ENCODE results near the gene TRPT1. TPM values are rescaled to one million over a fixed set of nuclear protein-coding genes. Genes with fewer than 3 reads are reported as not detected.
"Not testable (repeated sequence)": the region's sequence is repeated elsewhere in the genome, so short reads cannot be mapped to it uniquely, and the experiment has no call there.

TRPT1 gene
- total RNA-seq, 2 experiments from 2014 or later: 40.6 to 49.0 TPM

GRCh38 chr11:64246871-64247728 is 21.1 kb upstream of the TRPT1 start, which contains the start of gene PPP1R14B:
TSS of gene PPP1R14B (minus strand) at chr11:64246943. CDS start at chr11:64246673, 270 bp downstream.
- Histone ChIP-seq H3K79me2 (ENCODE audit: insufficient read depth, low read depth, low read length) (peaks cover 23% of the 10 kb centered on the region), H3K4me2 (ENCODE audit: low read length) (peak within 1 kb of the TSS; percentile 95), H3K27ac (ENCODE audit: low read depth, low read length, poor library complexity, severe bottlenecking) (peak within 1 kb of the TSS; percentile 69), H3K4me3 (ENCODE audit: low read depth, low read length, poor library complexity, severe bottlenecking) (peak within 1 kb of the TSS; percentile 88), H3K4me1 (ENCODE audit: insufficient read depth, low read length, poor library complexity, severe bottlenecking) (peaks cover 60% of the 10 kb centered on the region), H4K20me1 (ENCODE audit: insufficient read depth, low read length) (no peaks in the 10 kb centered on the region), H3K9me2 (ENCODE audit: insufficient read depth, low read length) (no peaks in the 10 kb centered on the region), H3K36me3 (ENCODE audit: insufficient read depth, low read length) (peaks cover 29% of the 10 kb centered on the region), H2AFZ (ENCODE audit: low read length) (peak within 1 kb of the TSS; percentile 88), H3K9me3 (ENCODE audit: low read length) (no peaks in the 10 kb centered on the region)
- BruUV-seq (replicated peaks): no TSS peak
- peak; percentile 85 for DNase-seq (ENCODE audit: low spot score)
- ChIA-PET CTCF (ENCODE audit: unreplicated experiment) (no interaction called here), POLR2A (interaction anchor here (0.8 to 2.0 kb wide), 3 partner anchors 18 to 41 kb away, joined by 3 to 8 read pairs (median 3); partner anchors contain the start of genes FERMT3 and NUDT22)
- intact Hi-C loops (cut with micrococcal nuclease; ENCODE audit: unreplicated experiment): loop anchor here (1.0 kb wide), 1 partner anchor 22 kb away; no protein-coding TSS in a partner anchor
- TF ChIP-seq, protein P1, sequence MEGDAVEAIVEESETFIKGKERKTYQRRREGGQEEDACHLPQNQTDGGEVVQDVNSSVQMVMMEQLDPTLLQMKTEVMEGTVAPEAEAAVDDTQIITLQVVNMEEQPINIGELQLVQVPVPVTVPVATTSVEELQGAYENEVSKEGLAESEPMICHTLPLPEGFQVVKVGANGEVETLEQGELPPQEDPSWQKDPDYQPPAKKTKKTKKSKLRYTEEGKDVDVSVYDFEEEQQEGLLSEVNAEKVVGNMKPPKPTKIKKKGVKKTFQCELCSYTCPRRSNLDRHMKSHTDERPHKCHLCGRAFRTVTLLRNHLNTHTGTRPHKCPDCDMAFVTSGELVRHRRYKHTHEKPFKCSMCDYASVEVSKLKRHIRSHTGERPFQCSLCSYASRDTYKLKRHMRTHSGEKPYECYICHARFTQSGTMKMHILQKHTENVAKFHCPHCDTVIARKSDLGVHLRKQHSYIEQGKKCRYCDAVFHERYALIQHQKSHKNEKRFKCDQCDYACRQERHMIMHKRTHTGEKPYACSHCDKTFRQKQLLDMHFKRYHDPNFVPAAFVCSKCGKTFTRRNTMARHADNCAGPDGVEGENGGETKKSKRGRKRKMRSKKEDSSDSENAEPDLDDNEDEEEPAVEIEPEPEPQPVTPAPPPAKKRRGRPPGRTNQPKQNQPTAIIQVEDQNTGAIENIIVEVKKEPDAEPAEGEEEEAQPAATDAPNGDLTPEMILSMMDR (conservative IDR thresholded peaks at IDR 0.05; ENCODE audit: low read length): no peak
- TF ChIP-seq EZH2phosphoT487 (IDR thresholded peaks at IDR 0.05; ENCODE audit: borderline replicate concordance, low read depth, low read length): no peak

- peaks cover 57% of the 10 kb centered on the region for H3K4me1 ChIP-seq (ENCODE audit: insufficient read depth, low read length, poor library complexity, severe bottlenecking)
- H3K9me2 ChIP-seq (ENCODE audit: insufficient read depth, low read length); H3K27ac ChIP-seq (ENCODE audit: low read depth, low read length, poor library complexity, severe bottlenecking); H4K20me1 ChIP-seq (ENCODE audit: insufficient read depth, low read length); H2AFZ ChIP-seq (ENCODE audit: low read length); BruUV-seq (replicated peaks); DNase-seq (ENCODE audit: low spot score); H3K9me3 ChIP-seq (ENCODE audit: low read length); CTCF ChIA-PET (ENCODE audit: unreplicated experiment); H3K4me2 ChIP-seq (ENCODE audit: low read length): not testable (repeated sequence)
- peaks cover 29% of the 10 kb centered on the region for H3K36me3 ChIP-seq (ENCODE audit: insufficient read depth, low read length)
- POLR2A ChIA-PET: interaction anchor here (0.9 to 2.0 kb wide), 2 partner anchors 20 to 40 kb away, joined by 3 to 8 read pairs; partner anchors contain the start of genes FERMT3 and NUDT22
- intact Hi-C loops (cut with micrococcal nuclease; ENCODE audit: unreplicated experiment): loop anchor here (1.0 kb wide), 1 partner anchor 23 kb away; no protein-coding TSS in a partner anchor
- peaks cover 28% of the 10 kb centered on the region for H3K79me2 ChIP-seq (ENCODE audit: insufficient read depth, low read depth, low read length)
- H3K4me3 ChIP-seq (ENCODE audit: low read depth, low read length, poor library complexity, severe bottlenecking): peak overlapping the region; percentile 88
Measured at GRCh38 chr11:64246621-64246870, 20.6 kb upstream of the TRPT1 start.

- Histone ChIP-seq H3K9me3 (ENCODE audit: low read length) (no peaks in the 10 kb centered on the region), H2AFZ (ENCODE audit: low read length) (no peak overlapping the region), H3K79me2 (ENCODE audit: insufficient read depth, low read depth, low read length) (peaks cover 28% of the 10 kb centered on the region), H3K4me3 (ENCODE audit: low read depth, low read length, poor library complexity, severe bottlenecking) (peak overlapping the region; percentile 88), H4K20me1 (ENCODE audit: insufficient read depth, low read length) (no peaks in the 10 kb centered on the region), H3K4me1 (ENCODE audit: insufficient read depth, low read length, poor library complexity, severe bottlenecking) (peaks cover 55% of the 10 kb centered on the region), H3K4me2 (ENCODE audit: low read length) (peak overlapping the region; percentile 81), H3K36me3 (ENCODE audit: insufficient read depth, low read length) (peaks cover 29% of the 10 kb centered on the region), H3K27ac (ENCODE audit: low read depth, low read length, poor library complexity, severe bottlenecking) (peak overlapping the region; percentile 69), H3K9me2 (ENCODE audit: insufficient read depth, low read length) (no peaks in the 10 kb centered on the region)
- TF ChIP-seq, protein P1 (conservative IDR thresholded peaks at IDR 0.05; ENCODE audit: low read length): no peak
- no peak for TF ChIP-seq EZH2phosphoT487 (IDR thresholded peaks at IDR 0.05; ENCODE audit: borderline replicate concordance, low read depth, low read length)
- ChIA-PET POLR2A (interaction anchor here (0.9 to 2.0 kb wide), 4 partner anchors 19 to 40 kb away, joined by 3 to 8 read pairs (median 4); partner anchors contain the start of genes FERMT3, NUDT22 and TRPT1), CTCF (ENCODE audit: unreplicated experiment) (interaction anchor here (1.0 to 1.4 kb wide), 2 partner anchors 40 to 72 kb away, joined by 3 read pairs; partner anchors contain the start of genes PRDX5 and TRMT112)
- intact Hi-C loops (cut with micrococcal nuclease; ENCODE audit: unreplicated experiment): loop anchor here (1.0 kb wide), 1 partner anchor 23 kb away; no protein-coding TSS in a partner anchor
- peak; percentile 64 for DNase-seq (ENCODE audit: low spot score)
- BruUV-seq (replicated peaks): TSS peak; percentile 84
Measured at GRCh38 chr11:64245797-64246620, 20.0 kb upstream of the TRPT1 start.
